Liver (tissue), 3 donors: ENCODE data around the gene CSPG4.
"Not testable (repeated sequence)": the region's sequence is repeated elsewhere in the genome, so short reads cannot be mapped to it uniquely, and the experiment has no call there.

Experiments used
- CTCF ChIP-seq: fragments of 150-350 bp; IDR thresholded peaks from 2 replicates; pipeline ENCODE4 v1.5.1; 2017; ENCODE audit warnings: improper control_type of control experiment, low read depth, low read length; ENCODE audit not compliant: missing input control
- EGR1 ChIP-seq, 2 donors: IDR thresholded peaks; 2 replicates each; pipeline ENCODE4 v1.6.1; 2016 to 2018; ENCODE audit warnings: antibody characterized with exemption in 2 of 2, low read depth in 2 of 2
- JUND ChIP-seq, 2 donors: IDR thresholded peaks; 2 replicates each; pipeline ENCODE4 v1.6.1; 2016; ENCODE audit warnings: antibody characterized with exemption in 2 of 2
- RAD21 ChIP-seq, 2 donors: IDR thresholded peaks; 2 replicates each; pipeline ENCODE4 v1.6.1; 2016; ENCODE audit warnings: antibody characterized with exemption in 2 of 2, mild to moderate bottlenecking in 2 of 2
- REST ChIP-seq: IDR thresholded peaks from 2 replicates; pipeline ENCODE4 v1.6.1; 2016; ENCODE audit warnings: antibody characterized with exemption, mild to moderate bottlenecking
- SP1 ChIP-seq: IDR thresholded peaks from 2 replicates; pipeline ENCODE4 v1.6.1; 2018; ENCODE audit warnings: antibody characterized with exemption, mild to moderate bottlenecking
- TAF1 ChIP-seq: conservative IDR thresholded peaks from 2 replicates; pipeline ENCODE4 v1.6.1; 2016; ENCODE audit warnings: antibody characterized with exemption, mild to moderate bottlenecking
- YY1 ChIP-seq: IDR thresholded peaks from 2 replicates; pipeline ENCODE4 v1.6.1; 2016; ENCODE audit warnings: antibody characterized with exemption, mild to moderate bottlenecking
- TF ChIP-seq, protein P1 (sequence below): IDR thresholded peaks from 2 replicates; pipeline ENCODE4 v1.6.1; 2016; ENCODE audit warnings: antibody characterized with exemption
- TF ChIP-seq, protein P2 (sequence below): IDR thresholded peaks from 2 replicates; pipeline ENCODE4 v1.6.1; 2016; ENCODE audit warnings: antibody characterized with exemption
- TF ChIP-seq, protein P3 (sequence below): IDR thresholded peaks from 2 replicates; pipeline ENCODE4 v1.6.1; 2016; ENCODE audit warnings: antibody characterized with exemption
- donor health status: healthy.
- donor health status: healthy.

DNA sequence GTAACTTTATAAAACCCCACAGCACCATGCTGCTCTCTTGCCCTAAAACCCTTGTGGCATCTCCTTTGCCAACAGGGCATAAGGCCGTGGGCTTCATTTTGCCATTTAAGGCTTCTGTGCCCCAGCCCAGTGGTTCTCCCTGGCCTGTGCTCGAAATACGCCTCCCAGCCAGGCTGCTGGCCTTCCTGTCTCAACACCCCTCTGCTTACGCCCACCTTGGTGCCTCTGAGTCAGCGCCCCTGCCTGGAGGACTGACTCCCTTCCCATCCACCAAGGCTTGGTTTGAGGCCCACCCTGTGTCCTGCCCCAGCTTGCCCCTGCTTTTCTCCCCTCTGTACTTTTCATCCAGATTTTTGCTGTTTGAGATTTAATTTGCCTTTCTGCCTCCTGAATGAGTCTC, 1.8 kb downstream of the CSPG4 start:
- not testable (repeated sequence) for TF ChIP-seq TAF1; CTCF; JUND (IDR thresholded peaks at IDR 0.05); REST; SP1; YY1; EGR1 (IDR thresholded peaks at IDR 0.05; ENCODE audit: low read depth in 2 of 2); RAD21 (IDR thresholded peaks at IDR 0.05)
- TF ChIP-seq, protein P1, sequence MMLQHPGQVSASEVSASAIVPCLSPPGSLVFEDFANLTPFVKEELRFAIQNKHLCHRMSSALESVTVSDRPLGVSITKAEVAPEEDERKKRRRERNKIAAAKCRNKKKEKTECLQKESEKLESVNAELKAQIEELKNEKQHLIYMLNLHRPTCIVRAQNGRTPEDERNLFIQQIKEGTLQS: not testable (repeated sequence)
- TF ChIP-seq, protein P2, sequence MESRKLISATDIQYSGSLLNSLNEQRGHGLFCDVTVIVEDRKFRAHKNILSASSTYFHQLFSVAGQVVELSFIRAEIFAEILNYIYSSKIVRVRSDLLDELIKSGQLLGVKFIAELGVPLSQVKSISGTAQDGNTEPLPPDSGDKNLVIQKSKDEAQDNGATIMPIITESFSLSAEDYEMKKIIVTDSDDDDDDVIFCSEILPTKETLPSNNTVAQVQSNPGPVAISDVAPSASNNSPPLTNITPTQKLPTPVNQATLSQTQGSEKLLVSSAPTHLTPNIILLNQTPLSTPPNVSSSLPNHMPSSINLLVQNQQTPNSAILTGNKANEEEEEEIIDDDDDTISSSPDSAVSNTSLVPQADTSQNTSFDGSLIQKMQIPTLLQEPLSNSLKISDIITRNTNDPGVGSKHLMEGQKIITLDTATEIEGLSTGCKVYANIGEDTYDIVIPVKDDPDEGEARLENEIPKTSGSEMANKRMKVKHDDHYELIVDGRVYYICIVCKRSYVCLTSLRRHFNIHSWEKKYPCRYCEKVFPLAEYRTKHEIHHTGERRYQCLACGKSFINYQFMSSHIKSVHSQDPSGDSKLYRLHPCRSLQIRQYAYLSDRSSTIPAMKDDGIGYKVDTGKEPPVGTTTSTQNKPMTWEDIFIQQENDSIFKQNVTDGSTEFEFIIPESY: not testable (repeated sequence)
- TF ChIP-seq, protein P3, sequence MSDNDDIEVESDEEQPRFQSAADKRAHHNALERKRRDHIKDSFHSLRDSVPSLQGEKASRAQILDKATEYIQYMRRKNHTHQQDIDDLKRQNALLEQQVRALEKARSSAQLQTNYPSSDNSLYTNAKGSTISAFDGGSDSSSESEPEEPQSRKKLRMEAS: not testable (repeated sequence)
